PC-9 (cell line): Measurements from ENCODE around the gene CLDN5. TPM values are rescaled to one million over a fixed set of nuclear protein-coding genes. Genes with fewer than 3 reads are reported as not detected.

Source experiments
- BruUV-seq: library from RNA; stranded (reverse); fragments of 400-500 nt; replicated peaks from 2 replicates; lab custom pipeline; 2021; lab: Mats Ljungman, UMichigan
- CTCF ChIA-PET: fragments of 300-600 bp; sonication (Branson Sonifier 250); formaldehyde crosslinking; loops from one replicate; lab custom pipeline; 2022; ENCODE audit warnings: antibody characterized with exemption; lab: Charles Lee
- POLR2A ChIA-PET: fragments of 300-600 bp; sonication (Branson Sonifier 250); formaldehyde crosslinking; loops from one replicate; lab custom pipeline; 2022; ENCODE audit warnings: antibody characterized with exemption; ENCODE audit not compliant: unreplicated experiment; lab: Charles Lee
- DNase-seq, 2 experiments: peaks; one replicate each; pipeline versions ENCODE4 v3.0.0 to v3.0.0-alpha.2; 2015 to 2022; ENCODE audit warnings: mixed read lengths in 1 of 2
- H2AFZ ChIP-seq: fragments of 200-600 bp; sonication (generic); 2 replicates; pipeline ENCODE4 v1.8.1; 2017; ENCODE audit warnings: antibody characterized with exemption
- H3F3A ChIP-seq: fragments of 200-600 bp; sonication (generic); 2 replicates; pipeline ENCODE4 v1.8.1; 2017; ENCODE audit warnings: antibody characterized with exemption, mild to moderate bottlenecking, low read depth; ENCODE audit not compliant: insufficient read depth
- H3K27ac ChIP-seq: fragments of 200-600 bp; sonication (generic); 2 replicates; pipeline ENCODE4 v1.6.1; 2016; ENCODE audit warnings: mixed run types
- H3K27me3 ChIP-seq: fragments of 200-600 bp; sonication (generic); 2 replicates; pipeline ENCODE4 v1.6.1; 2016; ENCODE audit warnings: low read depth, mixed run types; ENCODE audit not compliant: insufficient read depth
- H3K36me3 ChIP-seq: fragments of 200-600 bp; sonication (generic); 2 replicates; pipeline ENCODE4 v1.6.1; 2016; ENCODE audit warnings: low read depth, mixed run types
- H3K4me1 ChIP-seq: fragments of 200-600 bp; sonication (generic); replicated peaks from 2 replicates; pipeline ENCODE4 v1.6.1; 2016; ENCODE audit warnings: mixed run types; ENCODE audit not compliant: insufficient read depth
- H3K4me2 ChIP-seq: fragments of 200-600 bp; sonication (generic); 2 replicates; pipeline ENCODE4 v1.6.1; 2017; ENCODE audit warnings: mixed run types
- H3K4me3 ChIP-seq: fragments of 200-600 bp; sonication (generic); 2 replicates; pipeline ENCODE4 v1.6.1; 2016; ENCODE audit warnings: mixed run types
- H3K79me2 ChIP-seq: fragments of 200-600 bp; sonication (generic); 2 replicates; pipeline ENCODE4 v1.6.1; 2017; ENCODE audit warnings: low read depth, mixed run types
- H3K9me2 ChIP-seq: fragments of 200-600 bp; sonication (generic); 2 replicates; pipeline ENCODE4 v1.8.1; 2017; ENCODE audit warnings: mild to moderate bottlenecking; ENCODE audit not compliant: insufficient read depth
- H3K9me3 ChIP-seq: fragments of 200-600 bp; sonication (generic); 2 replicates; pipeline ENCODE4 v1.8.1; 2016; ENCODE audit warnings: low read depth; ENCODE audit not compliant: insufficient read depth
- H4K20me1 ChIP-seq: fragments of 200-600 bp; sonication (generic); 2 replicates; pipeline ENCODE4 v1.8.1; 2017; ENCODE audit not compliant: insufficient read depth
- EZH2 ChIP-seq: fragments of 200-600 bp; sonication (generic); IDR thresholded peaks from 2 replicates; pipeline ENCODE4 v1.8.0; 2017; ENCODE audit warnings: antibody characterized with exemption, low read depth
- intact Hi-C: fragments of 100-400 bp; cut with micrococcal nuclease; formaldehyde crosslinking; loops from one replicate; pipeline ENCODE4 v1.10.0; 2022; ENCODE audit not compliant: unreplicated experiment
- total RNA-seq: library from RNA; stranded (reverse); gene quantifications from 2 replicates; pipeline ENCODE4 v1.2.3, GENCODE V29; 2021
- TF ChIP-seq, protein P1 (sequence below): fragments of 200-600 bp; sonication (generic); conservative IDR thresholded peaks from 2 replicates; pipeline ENCODE4 v1.6.1; 2017; ENCODE audit warnings: mixed run types, antibody characterized with exemption, mild to moderate bottlenecking, moderate library complexity

CLDN5 gene
- total RNA-seq, 1 experiment from 2014 or later, result not detected

DNA sequence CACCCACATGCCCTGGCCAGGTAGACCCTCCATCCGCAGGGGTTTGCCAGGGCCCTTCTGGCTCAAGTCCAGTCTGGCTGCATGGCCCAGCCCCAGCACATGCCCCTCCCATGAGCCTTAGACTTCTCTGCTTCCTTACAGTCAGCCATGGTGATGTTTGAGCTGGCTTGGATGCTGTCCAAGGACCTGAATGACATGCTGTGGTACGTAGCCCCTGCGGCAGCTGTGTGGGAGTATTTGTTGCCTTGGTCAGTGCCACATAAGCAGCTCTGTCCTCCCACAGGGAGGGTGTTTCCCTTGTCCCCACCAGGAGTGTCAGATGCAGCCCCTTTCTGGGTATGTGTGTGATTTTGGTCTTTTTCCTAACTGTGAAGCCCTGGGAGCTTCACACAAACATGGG lies 27.0 kb downstream of the CLDN5 start:
- POLR2A ChIA-PET, result no interaction called here
- CTCF ChIA-PET, result no interaction called here
- Histone ChIP-seq H3K27me3 (no peaks in the 10 kb centered on the region), H4K20me1 (no peaks in the 10 kb centered on the region), H3K4me3 (no peak overlapping the region), H3K9me2 (no peaks in the 10 kb centered on the region), H3K9me3 (no peaks in the 10 kb centered on the region), H3K27ac (no peak overlapping the region), H3K4me2 (no peak overlapping the region), H2AFZ (no peak overlapping the region), H3K4me1 (no peaks in the 10 kb centered on the region), H3F3A (no peaks in the 10 kb centered on the region), H3K79me2 (no peaks in the 10 kb centered on the region), H3K36me3 (no peaks in the 10 kb centered on the region)
- no peak for DNase-seq
- intact Hi-C loops, result loop anchor here (5.0 kb wide), 1 partner anchor 130 kb away; no protein-coding TSS in a partner anchor
- BruUV-seq, result no TSS peak
- TF ChIP-seq, protein P1, sequence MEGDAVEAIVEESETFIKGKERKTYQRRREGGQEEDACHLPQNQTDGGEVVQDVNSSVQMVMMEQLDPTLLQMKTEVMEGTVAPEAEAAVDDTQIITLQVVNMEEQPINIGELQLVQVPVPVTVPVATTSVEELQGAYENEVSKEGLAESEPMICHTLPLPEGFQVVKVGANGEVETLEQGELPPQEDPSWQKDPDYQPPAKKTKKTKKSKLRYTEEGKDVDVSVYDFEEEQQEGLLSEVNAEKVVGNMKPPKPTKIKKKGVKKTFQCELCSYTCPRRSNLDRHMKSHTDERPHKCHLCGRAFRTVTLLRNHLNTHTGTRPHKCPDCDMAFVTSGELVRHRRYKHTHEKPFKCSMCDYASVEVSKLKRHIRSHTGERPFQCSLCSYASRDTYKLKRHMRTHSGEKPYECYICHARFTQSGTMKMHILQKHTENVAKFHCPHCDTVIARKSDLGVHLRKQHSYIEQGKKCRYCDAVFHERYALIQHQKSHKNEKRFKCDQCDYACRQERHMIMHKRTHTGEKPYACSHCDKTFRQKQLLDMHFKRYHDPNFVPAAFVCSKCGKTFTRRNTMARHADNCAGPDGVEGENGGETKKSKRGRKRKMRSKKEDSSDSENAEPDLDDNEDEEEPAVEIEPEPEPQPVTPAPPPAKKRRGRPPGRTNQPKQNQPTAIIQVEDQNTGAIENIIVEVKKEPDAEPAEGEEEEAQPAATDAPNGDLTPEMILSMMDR, result no peak
- TF ChIP-seq EZH2, result no peak

DNA sequence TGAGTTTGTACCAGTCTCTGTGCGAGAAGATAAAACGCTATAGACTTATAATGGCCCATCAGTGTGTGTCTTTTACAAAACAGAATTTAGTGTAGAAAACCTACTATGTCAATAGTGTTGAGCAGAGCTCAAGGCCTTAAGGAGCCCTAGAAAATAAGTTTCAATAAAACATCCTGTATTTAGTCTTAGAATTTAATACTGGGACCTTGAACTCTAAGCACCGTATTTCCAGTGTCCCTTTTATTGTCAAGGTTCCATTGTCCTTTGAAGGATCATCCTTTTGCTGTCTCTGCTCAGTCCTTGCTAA lies 27.9 kb downstream of the CLDN5 start:
- Histone ChIP-seq H3K9me3 (no peaks in the 10 kb centered on the region), H3F3A (no peaks in the 10 kb centered on the region), H3K27me3 (no peaks in the 10 kb centered on the region), H3K79me2 (no peaks in the 10 kb centered on the region), H2AFZ (no peak overlapping the region), H4K20me1 (no peaks in the 10 kb centered on the region), H3K4me1 (no peaks in the 10 kb centered on the region), H3K9me2 (no peaks in the 10 kb centered on the region), H3K36me3 (no peaks in the 10 kb centered on the region), H3K4me2 (no peak overlapping the region), H3K27ac (no peak overlapping the region), H3K4me3 (no peak overlapping the region)
- no TSS peak for BruUV-seq
- no peak for DNase-seq
- TF ChIP-seq EZH2, result no peak
- TF ChIP-seq, protein P1, result no peak
- POLR2A ChIA-PET, result no interaction called here
- intact Hi-C loops, result loop anchor here (5.0 kb wide), 1 partner anchor 131 kb away; no protein-coding TSS in a partner anchor
- CTCF ChIA-PET, result no interaction called here

DNA sequence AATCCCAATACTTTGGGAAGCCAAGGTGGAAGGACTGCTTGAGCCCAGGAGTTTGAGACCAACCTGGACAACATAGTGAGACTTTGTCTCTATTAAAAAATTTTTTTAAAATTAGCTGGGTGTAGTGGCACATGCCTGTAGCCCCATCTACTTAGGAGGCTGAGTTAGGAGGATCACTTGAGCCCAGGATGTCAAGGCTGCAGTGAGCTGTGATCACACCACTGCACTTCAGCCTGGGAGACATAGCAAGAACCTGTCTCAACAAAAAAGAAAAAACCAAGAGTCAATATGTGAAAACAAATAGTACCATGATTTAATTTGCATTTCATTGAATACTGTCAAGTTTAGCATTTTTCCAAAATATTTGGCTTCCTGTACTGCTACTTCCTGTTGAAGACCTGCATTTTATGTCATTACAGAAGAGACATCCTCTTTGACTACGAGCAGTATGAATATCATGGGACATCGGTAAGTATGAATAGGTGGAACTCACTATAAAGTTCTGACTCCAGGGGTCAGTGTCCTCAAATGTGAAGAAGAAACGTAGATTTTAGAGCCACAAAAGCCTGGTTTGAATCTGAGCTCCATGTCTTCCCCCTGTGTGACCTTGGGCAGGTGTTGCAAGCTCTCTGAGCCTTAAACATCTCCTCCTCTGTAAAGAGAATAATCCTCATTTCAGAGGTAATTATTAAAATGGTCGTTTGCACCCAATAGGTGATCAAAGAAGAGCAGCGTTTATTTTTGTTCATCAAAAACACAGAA lies 28.5 kb downstream of the CLDN5 start:
- POLR2A ChIA-PET, result no interaction called here
- DNase-seq, result no peak

More for the DNA sequence above, 28.5 kb downstream of the CLDN5 start:
- no peak overlapping the region for H3K27ac ChIP-seq
- no peak overlapping the region for H3K4me2 ChIP-seq
- no TSS peak for BruUV-seq
- no peak overlapping the region for H3K4me3 ChIP-seq
- H3K9me3 ChIP-seq, result no peaks in the 10 kb centered on the region
- no peaks in the 10 kb centered on the region for H4K20me1 ChIP-seq
- intact Hi-C loops, result loop anchor here (5.0 kb wide), 1 partner anchor 132 kb away; no protein-coding TSS in a partner anchor
- H3K79me2 ChIP-seq, result no peaks in the 10 kb centered on the region
- TF ChIP-seq, protein P1, result peak; percentile 21; the same call in 1 of the 2 replicates
- no peak for TF ChIP-seq EZH2
- no peaks in the 10 kb centered on the region for H3K27me3 ChIP-seq
- H2AFZ ChIP-seq, result no peak overlapping the region
- H3F3A ChIP-seq, result no peaks in the 10 kb centered on the region
- no peaks in the 10 kb centered on the region for H3K36me3 ChIP-seq
- H3K9me2 ChIP-seq, result no peaks in the 10 kb centered on the region
- CTCF ChIA-PET, result no interaction called here
- no peaks in the 10 kb centered on the region for H3K4me1 ChIP-seq
